Calu3 (cell line): ENCODE results near the gene COX6B2. TPM values are rescaled to one million over a fixed set of nuclear protein-coding genes. Genes with fewer than 3 reads are reported as not detected.

Experiments used
- BruUV-seq: library from RNA; stranded (reverse); fragments of 400-500 nt; replicated peaks from 2 replicates; lab custom pipeline; 2021; lab: Mats Ljungman, UMichigan
- CTCF ChIA-PET: fragments of 300-600 bp; sonication (Branson Sonifier 250); formaldehyde crosslinking; loops from one replicate; lab custom pipeline; 2022; ENCODE audit warnings: antibody characterized with exemption; lab: Charles Lee
- DNase-seq: peaks from one replicate; pipeline ENCODE4 v3.0.0; 2022
- H3K27ac Mint-ChIP-seq: one replicate; pipeline ENCODE4 v1.8.0; 2022; ENCODE audit warnings: mixed read lengths; ENCODE audit not compliant: unreplicated experiment
- H3K27me3 Mint-ChIP-seq: one replicate; pipeline ENCODE4 v1.8.0; 2022; ENCODE audit warnings: mixed read lengths; ENCODE audit not compliant: unreplicated experiment
- H3K36me3 Mint-ChIP-seq: one replicate; pipeline ENCODE4 v1.8.0; 2022; ENCODE audit warnings: mild to moderate bottlenecking, moderate library complexity, mixed read lengths; ENCODE audit not compliant: insufficient read depth, unreplicated experiment
- H3K4me1 Mint-ChIP-seq: one replicate; pipeline ENCODE4 v1.8.0; 2022; ENCODE audit warnings: mild to moderate bottlenecking, low read depth, mixed read lengths; ENCODE audit not compliant: unreplicated experiment
- H3K4me3 Mint-ChIP-seq: one replicate; pipeline ENCODE4 v1.8.0; 2022; ENCODE audit warnings: mild to moderate bottlenecking, low read depth, moderate library complexity, mixed read lengths; ENCODE audit not compliant: unreplicated experiment
- H3K9me3 Mint-ChIP-seq: one replicate; pipeline ENCODE4 v1.8.0; 2022; ENCODE audit warnings: low read depth, mixed read lengths; ENCODE audit not compliant: unreplicated experiment
- CTCF ChIP-seq: fragments of 200-600 bp; IDR thresholded peaks from one replicate; pipeline ENCODE4 v1.8.0; 2022; ENCODE audit warnings: antibody characterized with exemption; ENCODE audit not compliant: unreplicated experiment
- intact Hi-C: fragments of 100-400 bp; cut with micrococcal nuclease; formaldehyde crosslinking; loops from one replicate; pipeline ENCODE4 v1.10.0; 2022; ENCODE audit not compliant: unreplicated experiment
- total RNA-seq: library from RNA; stranded (reverse); gene quantifications from 2 replicates; pipeline ENCODE4 v1.2.3, GENCODE V29; 2022

Gene COX6B2
- total RNA-seq, 1 experiment from 2014 or later, result 3.4 TPM

- intact Hi-C loops, result no loop called here
- peaks cover 22% of the 10 kb centered on the region for H3K36me3 Mint-ChIP-seq
- H3K27me3 Mint-ChIP-seq, result peaks cover 75% of the 10 kb centered on the region
- H3K9me3 Mint-ChIP-seq, result no peaks in the 10 kb centered on the region
- no peak for DNase-seq
- no peak for TF ChIP-seq CTCF
- CTCF ChIA-PET, result interaction anchor here (1.9 to 3.1 kb wide), 2 partner anchors 14 to 31 kb away, joined by 5 to 13 read pairs; partner anchors contain the start of genes KMT5C and TMEM238
- BruUV-seq, result TSS peak; percentile 75
- peak overlapping the region; percentile 63 for H3K27ac Mint-ChIP-seq
- peaks cover 33% of the 10 kb centered on the region for H3K4me1 Mint-ChIP-seq
- H3K4me3 Mint-ChIP-seq, result peak overlapping the region; percentile 79
Observed at GRCh38 chr19:55353356-55353802, 1.1 kb downstream of the COX6B2 start.

- CTCF ChIA-PET, result interaction anchor here (0.7 to 3.1 kb wide), 4 partner anchors 14 to 31 kb away, joined by 3 to 13 read pairs (median 4); partner anchors contain the start of genes KMT5C and TMEM238
- no peaks in the 10 kb centered on the region for H3K9me3 Mint-ChIP-seq
- no TSS peak for BruUV-seq
- peak overlapping the region; percentile 79 for H3K4me3 Mint-ChIP-seq
- peaks cover 28% of the 10 kb centered on the region for H3K36me3 Mint-ChIP-seq
- peaks cover 68% of the 10 kb centered on the region for H3K27me3 Mint-ChIP-seq
- intact Hi-C loops, result no loop called here
- no peak for DNase-seq
- H3K4me1 Mint-ChIP-seq, result peaks cover 33% of the 10 kb centered on the region
- peak overlapping the region; percentile 63 for H3K27ac Mint-ChIP-seq
- no peak for TF ChIP-seq CTCF
Observed at GRCh38 chr19:55352549-55353145, 1.9 kb downstream of the COX6B2 start.

GRCh38 chr19:55352040-55352439 is 2.5 kb downstream of the COX6B2 start:
- peak; percentile 67 for DNase-seq
- no peak for TF ChIP-seq CTCF
- Mint-ChIP-seq H3K27ac (peak overlapping the region; percentile 63), H3K36me3 (peaks cover 29% of the 10 kb centered on the region), H3K4me3 (peak overlapping the region; percentile 79), H3K9me3 (no peaks in the 10 kb centered on the region), H3K27me3 (peaks cover 62% of the 10 kb centered on the region), H3K4me1 (peaks cover 33% of the 10 kb centered on the region)
- BruUV-seq, result no TSS peak
- CTCF ChIA-PET, result interaction anchor here (0.7 to 3.1 kb wide), 4 partner anchors 13 to 32 kb away, joined by 3 to 13 read pairs (median 4); partner anchors contain the start of genes KMT5C and TMEM238
- intact Hi-C loops, result no loop called here

- no peak overlapping the region for H3K4me3 Mint-ChIP-seq
- no peak for TF ChIP-seq CTCF
- H3K9me3 Mint-ChIP-seq, result no peaks in the 10 kb centered on the region
- H3K27ac Mint-ChIP-seq, result no peak overlapping the region
- H3K36me3 Mint-ChIP-seq, result peaks cover 33% of the 10 kb centered on the region
- peaks cover 49% of the 10 kb centered on the region for H3K27me3 Mint-ChIP-seq
- DNase-seq, result no peak
- peaks cover 35% of the 10 kb centered on the region for H3K4me1 Mint-ChIP-seq
- CTCF ChIA-PET, result interaction anchor here (1.5 to 3.1 kb wide), 2 partner anchors 12 to 22 kb away, joined by 3 to 13 read pairs; partner anchors contain the start of gene KMT5C
- BruUV-seq, result no TSS peak
- intact Hi-C loops, result no loop called here
Observed at GRCh38 chr19:55350620-55351315, 3.8 kb downstream of the COX6B2 start.
